Peyer's patch (tissue), 4 donors: ENCODE measurements around the gene LRP1-AS.

ENCODE experiments used
- POLR2A ChIP-seq, 2 donors: fragments of 450-650 bp; IDR thresholded peaks; one replicate each; pipeline ENCODE4 v1.5.1; 2017; ENCODE audit warnings: antibody characterized with exemption in 2 of 2, mild to moderate bottlenecking in 2 of 2, moderate library complexity in 2 of 2
- TF ChIP-seq, protein P1 (sequence below), 6 experiments: fragments of 450-650 bp in 4 of 6; fragments of 200-600 bp in 2 of 6; sonication (generic) in 1 of 6; IDR thresholded peaks; one replicate each; pipeline ENCODE4 v1.5.1; 2017 to 2019; ENCODE audit warnings: antibody characterized with exemption in 6 of 6, mild to moderate bottlenecking in 3 of 6, moderate library complexity in 1 of 6

DNA sequence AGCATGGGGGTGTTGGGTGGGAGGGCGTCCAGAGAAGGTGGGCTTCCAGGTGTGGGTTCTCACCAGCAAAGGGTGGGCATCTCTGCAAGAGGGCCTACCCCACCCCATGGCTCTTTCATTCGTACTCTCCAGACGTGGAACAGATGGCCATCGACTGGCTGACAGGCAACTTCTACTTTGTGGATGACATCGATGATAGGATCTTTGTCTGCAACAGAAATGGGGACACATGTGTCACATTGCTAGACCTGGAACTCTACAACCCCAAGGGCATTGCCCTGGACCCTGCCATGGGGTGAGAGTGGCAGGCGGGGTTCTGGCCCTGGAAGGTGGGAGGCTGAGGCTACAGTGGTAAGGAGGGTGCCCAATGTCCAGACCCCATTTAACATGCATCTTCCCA lies 6.7 kb upstream of the LRP1-AS start:
- TF ChIP-seq, protein P1, sequence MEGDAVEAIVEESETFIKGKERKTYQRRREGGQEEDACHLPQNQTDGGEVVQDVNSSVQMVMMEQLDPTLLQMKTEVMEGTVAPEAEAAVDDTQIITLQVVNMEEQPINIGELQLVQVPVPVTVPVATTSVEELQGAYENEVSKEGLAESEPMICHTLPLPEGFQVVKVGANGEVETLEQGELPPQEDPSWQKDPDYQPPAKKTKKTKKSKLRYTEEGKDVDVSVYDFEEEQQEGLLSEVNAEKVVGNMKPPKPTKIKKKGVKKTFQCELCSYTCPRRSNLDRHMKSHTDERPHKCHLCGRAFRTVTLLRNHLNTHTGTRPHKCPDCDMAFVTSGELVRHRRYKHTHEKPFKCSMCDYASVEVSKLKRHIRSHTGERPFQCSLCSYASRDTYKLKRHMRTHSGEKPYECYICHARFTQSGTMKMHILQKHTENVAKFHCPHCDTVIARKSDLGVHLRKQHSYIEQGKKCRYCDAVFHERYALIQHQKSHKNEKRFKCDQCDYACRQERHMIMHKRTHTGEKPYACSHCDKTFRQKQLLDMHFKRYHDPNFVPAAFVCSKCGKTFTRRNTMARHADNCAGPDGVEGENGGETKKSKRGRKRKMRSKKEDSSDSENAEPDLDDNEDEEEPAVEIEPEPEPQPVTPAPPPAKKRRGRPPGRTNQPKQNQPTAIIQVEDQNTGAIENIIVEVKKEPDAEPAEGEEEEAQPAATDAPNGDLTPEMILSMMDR (IDR thresholded peaks at IDR 0.05), result no peak
- no peak for TF ChIP-seq POLR2A (IDR thresholded peaks at IDR 0.05)
